GM12875 (cell line): ENCODE data around the gene SLC9A3.

Experiments used
- H3K4me3 ChIP-seq: one replicate; pipeline ENCODE4 v1.5.1; 2011; ENCODE audit warnings: low read depth, low read length, control low read depth
- TF ChIP-seq, protein P1 (sequence below): IDR thresholded peaks from 2 replicates; pipeline ENCODE4 v1.5.1; 2011; ENCODE audit warnings: low read depth, mild to moderate bottlenecking, control low read depth, inconsistent platforms, low read length, moderate library complexity, borderline replicate concordance; ENCODE audit not compliant: insufficient read depth

The SLC9A3 gene

GRCh38 chr5:420632-421286 is 103.5 kb downstream of the SLC9A3 start:
- TF ChIP-seq, protein P1, sequence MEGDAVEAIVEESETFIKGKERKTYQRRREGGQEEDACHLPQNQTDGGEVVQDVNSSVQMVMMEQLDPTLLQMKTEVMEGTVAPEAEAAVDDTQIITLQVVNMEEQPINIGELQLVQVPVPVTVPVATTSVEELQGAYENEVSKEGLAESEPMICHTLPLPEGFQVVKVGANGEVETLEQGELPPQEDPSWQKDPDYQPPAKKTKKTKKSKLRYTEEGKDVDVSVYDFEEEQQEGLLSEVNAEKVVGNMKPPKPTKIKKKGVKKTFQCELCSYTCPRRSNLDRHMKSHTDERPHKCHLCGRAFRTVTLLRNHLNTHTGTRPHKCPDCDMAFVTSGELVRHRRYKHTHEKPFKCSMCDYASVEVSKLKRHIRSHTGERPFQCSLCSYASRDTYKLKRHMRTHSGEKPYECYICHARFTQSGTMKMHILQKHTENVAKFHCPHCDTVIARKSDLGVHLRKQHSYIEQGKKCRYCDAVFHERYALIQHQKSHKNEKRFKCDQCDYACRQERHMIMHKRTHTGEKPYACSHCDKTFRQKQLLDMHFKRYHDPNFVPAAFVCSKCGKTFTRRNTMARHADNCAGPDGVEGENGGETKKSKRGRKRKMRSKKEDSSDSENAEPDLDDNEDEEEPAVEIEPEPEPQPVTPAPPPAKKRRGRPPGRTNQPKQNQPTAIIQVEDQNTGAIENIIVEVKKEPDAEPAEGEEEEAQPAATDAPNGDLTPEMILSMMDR, result no peak

More at GRCh38 chr5:420632-421286, 103.5 kb downstream of the SLC9A3 start:
- no peak overlapping the region for H3K4me3 ChIP-seq
